ENCODE results near the gene ODAM.
A peak's percentile ranks its signal among the peaks of the same experiment; 100 is the strongest.

The ODAM gene

GRCh38 chr4:70195425-70195824, at the start of gene ODAM:
Gene ODAM (plus strand): TSS chr4:70195725. CDS start chr4:70196544, 819 bp downstream.
- Mint-ChIP-seq H3K27me3 (no peaks in the 10 kb centered on the region), H3K4me3 (no peak within 1 kb of the TSS), H3K36me3 (no peaks in the 10 kb centered on the region), H3K4me1 (no peaks in the 10 kb centered on the region), H3K9me3 (peaks cover 0 to 3% of the 10 kb centered on the region in 2 donors), H3K27ac (no peak within 1 kb of the TSS)
- ATAC-seq (replicated peaks), result no peak
- DNase-seq, result no peak

DNA sequence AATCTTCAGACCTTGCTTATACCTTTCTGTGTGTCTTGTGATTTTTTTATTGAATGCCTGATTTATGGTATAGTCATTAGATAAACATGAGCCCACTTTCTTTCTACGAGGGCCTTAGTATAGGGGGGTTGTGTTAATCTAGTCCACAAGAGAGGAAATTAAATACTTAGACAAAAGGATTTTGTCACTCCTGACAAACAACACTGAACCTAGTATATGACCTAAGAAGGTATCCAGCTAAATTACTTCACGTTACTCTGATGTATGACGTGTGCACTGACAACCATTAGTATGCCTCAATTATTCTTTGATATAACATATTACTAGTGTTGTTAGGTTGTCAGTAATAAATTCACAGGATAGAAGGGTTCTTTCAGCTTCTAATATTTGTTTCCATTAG, 44.3 kb upstream of the ODAM start:
- no peak overlapping the region for H3K4me3 Mint-ChIP-seq
- no peaks in the 10 kb centered on the region for H3K4me1 Mint-ChIP-seq
- H3K9me3 Mint-ChIP-seq, result no peaks in the 10 kb centered on the region
- ATAC-seq (replicated peaks) (no peak), DNase-seq (no peak)
- H3K36me3 Mint-ChIP-seq, result no peaks in the 10 kb centered on the region
- no peak overlapping the region for H3K27ac Mint-ChIP-seq
- H3K27me3 Mint-ChIP-seq, result no peaks in the 10 kb centered on the region

DNA sequence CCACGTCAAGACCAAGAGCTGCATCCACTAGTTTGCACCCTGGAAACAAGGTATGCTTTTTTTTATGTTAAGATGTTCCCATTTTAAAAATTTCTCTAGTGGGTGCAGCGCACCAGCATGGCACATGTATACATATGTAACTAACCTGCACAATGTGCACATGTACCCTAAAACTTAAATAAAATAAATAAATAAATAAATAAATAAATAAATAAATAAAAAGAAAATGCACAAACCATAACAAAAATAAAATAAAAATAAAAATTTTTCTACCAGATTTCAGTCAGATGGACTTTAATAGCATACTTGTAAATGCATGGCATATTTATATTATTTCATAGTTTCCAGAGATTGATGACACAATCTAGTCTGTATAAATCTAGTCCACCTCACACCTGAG, 43.4 kb upstream of the ODAM start:
- no peaks in the 10 kb centered on the region for H3K9me3 Mint-ChIP-seq
- H3K27me3 Mint-ChIP-seq, result no peaks in the 10 kb centered on the region
- ATAC-seq (replicated peaks) (no peak), DNase-seq (no peak)
- no peaks in the 10 kb centered on the region for H3K4me1 Mint-ChIP-seq
- no peak overlapping the region for H3K27ac Mint-ChIP-seq
- H3K4me3 Mint-ChIP-seq, result no peak overlapping the region
- H3K36me3 Mint-ChIP-seq, result no peaks in the 10 kb centered on the region

GRCh38 chr4:70153937-70154336, 41.6 kb upstream of the ODAM start, which contains the start of gene PRR27:
Gene PRR27 (plus strand): TSS chr4:70154237. CDS start chr4:70154376, 139 bp downstream.
- ATAC-seq (replicated peaks) (no peak), DNase-seq (no peak)
- H3K9me3 Mint-ChIP-seq, result no peaks in the 10 kb centered on the region
- no peak within 1 kb of the TSS for H3K27ac Mint-ChIP-seq
- H3K36me3 Mint-ChIP-seq, result no peaks in the 10 kb centered on the region
- H3K27me3 Mint-ChIP-seq, result no peaks in the 10 kb centered on the region
- no peak within 1 kb of the TSS for H3K4me3 Mint-ChIP-seq
- H3K4me1 Mint-ChIP-seq, result no peaks in the 10 kb centered on the region

DNA sequence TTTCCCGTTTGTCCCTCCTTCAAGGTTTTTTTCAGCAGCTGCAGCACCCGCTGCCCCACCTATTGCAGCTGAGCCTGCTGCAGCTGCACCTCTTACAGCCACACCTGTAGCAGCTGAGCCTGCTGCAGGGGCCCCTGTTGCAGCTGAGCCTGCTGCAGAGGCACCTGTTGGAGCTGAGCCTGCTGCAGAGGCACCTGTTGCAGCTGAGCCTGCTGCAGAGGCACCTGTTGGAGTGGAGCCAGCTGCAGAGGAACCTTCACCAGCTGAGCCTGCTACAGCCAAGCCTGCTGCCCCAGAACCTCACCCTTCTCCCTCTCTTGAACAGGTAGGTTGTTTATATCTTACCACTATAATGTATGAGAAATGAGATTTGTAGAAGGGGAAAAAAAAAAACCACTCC, 36.9 kb upstream of the ODAM start:
- no peaks in the 10 kb centered on the region for H3K27me3 Mint-ChIP-seq

DNA sequence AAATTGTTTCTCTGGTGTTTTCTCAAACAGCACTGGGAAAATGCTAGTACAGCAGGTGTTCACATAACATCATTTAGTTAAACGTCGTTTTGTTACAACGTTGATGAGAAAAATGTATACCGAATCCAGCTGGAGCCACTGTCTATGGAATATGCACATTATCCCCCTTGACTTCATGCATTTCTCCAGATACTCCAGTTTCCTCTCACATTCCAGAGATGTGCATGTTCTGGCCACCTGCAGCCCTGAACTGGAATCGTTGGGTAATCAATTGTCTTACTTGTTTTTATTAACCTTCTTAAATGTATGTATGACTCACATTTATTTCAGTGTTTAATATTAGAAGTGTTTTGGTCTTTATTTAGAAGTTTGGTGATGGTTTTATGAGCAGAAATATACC, 18.4 kb upstream of the ODAM start:
- Mint-ChIP-seq H3K36me3 (no peaks in the 10 kb centered on the region), H3K4me3 (no peak overlapping the region), H3K9me3 (no peaks in the 10 kb centered on the region), H3K27me3 (no peaks in the 10 kb centered on the region), H3K4me1 (no peaks in the 10 kb centered on the region), H3K27ac (no peak overlapping the region)
- no peak for DNase-seq
- no peak for ATAC-seq (replicated peaks)

More for the DNA sequence above, 36.9 kb upstream of the ODAM start:
- ATAC-seq (replicated peaks) (no peak), DNase-seq (no peak)
- Mint-ChIP-seq H3K27ac (no peak overlapping the region), H3K4me3 (no peak overlapping the region), H3K4me1 (no peaks in the 10 kb centered on the region), H3K9me3 (no peaks in the 10 kb centered on the region), H3K36me3 (no peaks in the 10 kb centered on the region)

DNA sequence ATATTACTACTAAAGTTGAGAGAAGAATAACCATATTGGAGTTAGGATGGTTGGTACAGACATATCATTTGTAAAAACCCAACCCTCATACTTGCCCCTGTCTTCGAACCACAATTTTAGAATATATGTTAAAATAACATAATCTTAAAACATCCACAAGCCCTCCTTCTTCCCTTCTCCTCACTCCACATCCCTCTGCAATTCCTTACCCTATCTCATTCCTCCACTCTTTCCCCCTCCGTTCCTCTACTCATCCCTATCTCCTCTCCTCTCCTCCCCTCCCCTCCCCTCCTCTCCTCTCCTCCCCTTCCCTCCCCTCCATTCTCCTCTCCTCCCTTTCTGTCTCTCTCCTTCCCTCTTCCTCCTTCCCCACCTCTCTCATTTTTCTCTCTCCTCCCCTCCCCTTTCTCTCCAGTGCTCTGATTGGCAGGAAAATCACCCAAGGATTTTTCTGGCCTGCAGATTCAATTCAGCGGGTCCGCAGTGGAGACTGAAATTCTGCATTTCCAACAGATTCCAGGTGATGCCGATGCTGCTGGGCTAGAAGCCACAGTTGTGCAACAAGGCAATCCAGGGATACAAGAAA, 17.4 kb upstream of the ODAM start:
- H3K4me3 Mint-ChIP-seq, result no peak overlapping the region
- no peaks in the 10 kb centered on the region for H3K27me3 Mint-ChIP-seq
- H3K9me3 Mint-ChIP-seq, result no peaks in the 10 kb centered on the region
- no peaks in the 10 kb centered on the region for H3K36me3 Mint-ChIP-seq
- H3K27ac Mint-ChIP-seq, result no peak overlapping the region
- ATAC-seq (replicated peaks) (no peak), DNase-seq (no peak)
- H3K4me1 Mint-ChIP-seq, result no peaks in the 10 kb centered on the region

DNA sequence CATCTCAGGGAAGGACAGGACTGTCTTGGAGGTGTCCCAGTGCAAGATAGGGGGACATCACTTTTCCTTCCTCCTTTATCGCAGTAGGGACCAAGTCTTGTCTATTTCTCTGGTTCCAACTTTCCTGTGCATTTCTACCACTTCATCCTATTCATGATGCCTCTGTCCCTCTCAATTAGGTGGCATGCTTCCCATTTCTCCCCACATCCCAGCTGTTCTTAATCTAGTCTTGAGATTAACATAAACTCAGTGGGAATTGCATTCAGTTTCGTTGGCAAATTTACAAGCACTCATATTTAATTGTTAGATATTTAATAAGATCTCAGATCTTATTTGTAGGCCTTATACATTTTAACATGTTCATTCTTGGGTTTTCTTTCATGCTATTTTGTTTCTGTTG, 15.7 kb upstream of the ODAM start:
- no peaks in the 10 kb centered on the region for H3K27me3 Mint-ChIP-seq
- H3K27ac Mint-ChIP-seq, result no peak overlapping the region
- ATAC-seq (replicated peaks), result no peak
- DNase-seq, result no peak
- H3K36me3 Mint-ChIP-seq, result no peaks in the 10 kb centered on the region
- no peaks in the 10 kb centered on the region for H3K9me3 Mint-ChIP-seq
- no peak overlapping the region for H3K4me3 Mint-ChIP-seq
- H3K4me1 Mint-ChIP-seq, result no peaks in the 10 kb centered on the region

- Mint-ChIP-seq H3K4me1 (no peaks in the 10 kb centered on the region), H3K27me3 (no peaks in the 10 kb centered on the region), H3K9me3 (no peaks in the 10 kb centered on the region), H3K27ac (no peak overlapping the region), H3K36me3 (no peaks in the 10 kb centered on the region), H3K4me3 (no peak overlapping the region)
- ATAC-seq (replicated peaks) (no peak), DNase-seq (no peak)
Measured at GRCh38 chr4:70181864-70182263, 13.7 kb upstream of the ODAM start.

- no peak for ATAC-seq (replicated peaks)
Measured at GRCh38 chr4:70182517-70183167, 12.9 kb upstream of the ODAM start.

GRCh38 chr4:70183168-70183939, 12.2 kb upstream of the ODAM start:
- no peak for DNase-seq
- peak; percentile 62 to 64 for ATAC-seq (replicated peaks)
- H3K36me3 Mint-ChIP-seq, result no peaks in the 10 kb centered on the region
- H3K4me1 Mint-ChIP-seq, result no peaks in the 10 kb centered on the region
- no peak overlapping the region for H3K27ac Mint-ChIP-seq
- H3K9me3 Mint-ChIP-seq, result no peaks in the 10 kb centered on the region
- H3K4me3 Mint-ChIP-seq, result no peak overlapping the region
- H3K27me3 Mint-ChIP-seq, result no peaks in the 10 kb centered on the region

More at GRCh38 chr4:70182517-70183167, 12.9 kb upstream of the ODAM start:
- Mint-ChIP-seq H3K27ac (no peak overlapping the region), H3K4me1 (no peaks in the 10 kb centered on the region), H3K4me3 (no peak overlapping the region), H3K9me3 (no peaks in the 10 kb centered on the region), H3K36me3 (no peaks in the 10 kb centered on the region), H3K27me3 (no peaks in the 10 kb centered on the region)
- no peak for DNase-seq

GRCh38 chr4:70183940-70184246, 11.6 kb upstream of the ODAM start:
- Mint-ChIP-seq H3K4me1 (no peaks in the 10 kb centered on the region), H3K9me3 (no peaks in the 10 kb centered on the region), H3K27ac (no peak overlapping the region)

GRCh38 chr4:70187216-70187615, 8.3 kb upstream of the ODAM start:
- Mint-ChIP-seq H3K27ac (no peak overlapping the region), H3K36me3 (no peaks in the 10 kb centered on the region), H3K4me1 (no peaks in the 10 kb centered on the region), H3K4me3 (no peak overlapping the region), H3K9me3 (peaks cover 0 to 3% of the 10 kb centered on the region in 2 donors), H3K27me3 (no peaks in the 10 kb centered on the region)
- ATAC-seq (replicated peaks) (no peak), DNase-seq (no peak)

More at GRCh38 chr4:70183940-70184246, 11.6 kb upstream of the ODAM start:
- no peaks in the 10 kb centered on the region for H3K36me3 Mint-ChIP-seq
- ATAC-seq (replicated peaks), result no peak
- DNase-seq, result no peak
- no peaks in the 10 kb centered on the region for H3K27me3 Mint-ChIP-seq
- no peak overlapping the region for H3K4me3 Mint-ChIP-seq

- no peak overlapping the region for H3K4me3 Mint-ChIP-seq
- H3K36me3 Mint-ChIP-seq, result no peaks in the 10 kb centered on the region
- peaks cover 0 to 3% of the 10 kb centered on the region in 2 donors for H3K9me3 Mint-ChIP-seq
- no peak overlapping the region for H3K27ac Mint-ChIP-seq
- no peak for DNase-seq
- no peaks in the 10 kb centered on the region for H3K4me1 Mint-ChIP-seq
- ATAC-seq (replicated peaks), result no peak
- no peaks in the 10 kb centered on the region for H3K27me3 Mint-ChIP-seq
Measured at GRCh38 chr4:70190579-70190978, 4.9 kb upstream of the ODAM start.

DNA sequence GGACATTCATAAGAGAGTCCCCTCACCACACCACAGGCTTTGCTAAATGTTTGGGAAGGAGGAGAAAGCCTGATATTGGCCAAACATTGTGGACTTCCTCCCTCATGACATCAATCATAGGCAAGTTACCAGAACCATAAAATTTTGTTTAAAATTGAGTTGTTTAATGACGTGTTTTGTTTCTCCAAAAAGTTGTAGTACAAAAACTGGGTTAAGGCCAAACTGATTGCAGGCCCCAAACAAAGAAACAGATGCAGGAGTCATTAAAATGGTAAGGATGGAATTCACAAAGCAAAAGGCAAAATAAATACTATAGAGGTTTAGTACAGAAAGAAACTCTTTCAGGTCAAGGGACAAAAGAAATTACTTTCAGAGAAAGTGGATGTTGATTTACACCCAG, 3.9 kb upstream of the ODAM start:
- Mint-ChIP-seq H3K4me1 (no peaks in the 10 kb centered on the region), H3K36me3 (no peaks in the 10 kb centered on the region), H3K27me3 (no peaks in the 10 kb centered on the region), H3K27ac (no peak overlapping the region), H3K9me3 (peaks cover 0 to 3% of the 10 kb centered on the region in 2 donors), H3K4me3 (no peak overlapping the region)
- no peak for DNase-seq
- no peak for ATAC-seq (replicated peaks)
